A549 (cell line): ENCODE results near the gene DPP7. TPM values are rescaled to one million over a fixed set of nuclear protein-coding genes. Genes with fewer than 3 reads are reported as not detected.
A peak's percentile ranks its signal among the peaks of the same experiment; 100 is the strongest.

Source experiments
- ATAC-seq, 2 experiments: fragments of 200-7000 bp in 1 of 2; fragments of >200 bp in 1 of 2; cut with Nextera tagmentation in 1 of 2; cut with Tn5 transposase in 1 of 2; 3 replicates each; pipeline versions ENCODE4 v1.8.0 to v1.9.1; 2018 to 2020; ENCODE audit warnings: mild to moderate bottlenecking in 1 of 2, moderate library complexity in 1 of 2
- CTCF ChIA-PET: fragments of 300-600 bp; sonication (Branson Sonifier 250); formaldehyde crosslinking; extraction: SDS; loops from one replicate; lab custom pipeline; 2021; ENCODE audit warnings: antibody characterized with exemption, inconsistent platforms; lab: Yijun Ruan, JAX
- POLR2A ChIA-PET: fragments of 350-600 bp; formaldehyde crosslinking; extraction: SDS; loops from one replicate; lab custom pipeline; 2021; ENCODE audit warnings: antibody characterized with exemption, inconsistent platforms; lab: Yijun Ruan, JAX
- DNase-seq, 2 experiments: peaks; one replicate each; pipeline versions ENCODE4 v3.0.0 to v3.0.0-alpha.2; 2011 to 2016; ENCODE audit warnings: low read depth in 1 of 2, low spot score in 1 of 2
- FAIRE-seq: peaks from 2 replicates; lab custom pipeline; 2011; peaks lifted over from hg19 to GRCh38; lab: Jason Lieb, UNC
- H3K27ac ChIP-seq, 2 experiments: fragments of >200 bp; sonication (Bioruptor Twin); formaldehyde crosslinking; 3 replicates each; pipeline ENCODE4 v1.5.1; 2016 to 2017
- H3K4me1 ChIP-seq: fragments of >200 bp; sonication (Bioruptor Twin); formaldehyde crosslinking; 3 replicates; pipeline ENCODE4 v1.6.1; 2016
- H3K4me2 ChIP-seq: fragments of >200 bp; sonication (Bioruptor Twin); formaldehyde crosslinking; 3 replicates; pipeline ENCODE4 v1.6.1; 2016
- H3K4me3 ChIP-seq: fragments of >200 bp; sonication (Bioruptor Twin); formaldehyde crosslinking; 3 replicates; pipeline ENCODE4 v1.5.1; 2016
- H3K9me3 ChIP-seq: fragments of >200 bp; sonication (Bioruptor Twin); formaldehyde crosslinking; 3 replicates; pipeline ENCODE4 v1.6.1; 2016
- CBX2 ChIP-seq: fragments of 200-600 bp; sonication (generic); IDR thresholded peaks from 2 replicates; pipeline ENCODE4 v1.6.1; 2016; ENCODE audit warnings: low read depth, mild to moderate bottlenecking, borderline replicate concordance
- CHD2 ChIP-seq: fragments of 150-350 bp; IDR thresholded peaks from 2 replicates; pipeline ENCODE4 v1.6.1; 2014; ENCODE audit warnings: low read length; ENCODE audit not compliant: partially characterized antibody
- CHD4 ChIP-seq: fragments of 200-600 bp; sonication (generic); IDR thresholded peaks from 2 replicates; pipeline ENCODE4 v1.6.1; 2016; ENCODE audit warnings: antibody characterized with exemption, mild to moderate bottlenecking, borderline replicate concordance
- CTCF ChIP-seq: fragments of >200 bp; sonication (Bioruptor Twin); formaldehyde crosslinking; IDR thresholded peaks from 3 replicates; pipeline ENCODE4 v1.5.1; 2016
- E2F6 ChIP-seq: IDR thresholded peaks from 2 replicates; pipeline ENCODE4 v1.6.1; 2012; ENCODE audit warnings: low read depth, borderline replicate concordance
- EHMT2 ChIP-seq: fragments of 200-600 bp; sonication (generic); IDR thresholded peaks from 2 replicates; pipeline ENCODE4 v1.6.1; 2016; ENCODE audit warnings: antibody characterized with exemption, low read depth, mild to moderate bottlenecking, moderate library complexity
- FOSB ChIP-seq: fragments of 250-450 bp; sonication (Bioruptor Pico); IDR thresholded peaks from 2 replicates; pipeline ENCODE4 v1.5.0; 2020; ENCODE audit warnings: mild to moderate bottlenecking, moderate library complexity
- HES2 ChIP-seq: fragments of >200 bp; sonication (Bioruptor Twin); formaldehyde crosslinking; IDR thresholded peaks from 2 replicates; pipeline ENCODE4 v1.6.1; 2016
- HEYL ChIP-seq: fragments of 250-450 bp; sonication (Bioruptor Pico); IDR thresholded peaks from 2 replicates; pipeline ENCODE4 v1.8.0; 2021; ENCODE audit warnings: mild to moderate bottlenecking, moderate library complexity
- HMGXB4 ChIP-seq: fragments of 250-450 bp; sonication (Bioruptor Pico); IDR thresholded peaks from 2 replicates; pipeline ENCODE4 v1.5.0; 2021; ENCODE audit warnings: mild to moderate bottlenecking, moderate library complexity, borderline replicate concordance
- HOXA7 ChIP-seq: fragments of 250-450 bp; sonication (Bioruptor Pico); IDR thresholded peaks from 2 replicates; pipeline ENCODE4 v1.5.0; 2020; ENCODE audit warnings: mild to moderate bottlenecking, moderate library complexity
- HOXB13 ChIP-seq: fragments of 250-450 bp; sonication (Bioruptor Pico); IDR thresholded peaks from 2 replicates; pipeline ENCODE4 v1.5.0; 2020; ENCODE audit warnings: low read depth, mild to moderate bottlenecking, moderate library complexity
- HOXB5 ChIP-seq: fragments of 250-450 bp; sonication (Bioruptor Pico); IDR thresholded peaks from 2 replicates; pipeline ENCODE4 v1.5.0; 2020; ENCODE audit warnings: mild to moderate bottlenecking, moderate library complexity
- JUN ChIP-seq, 2 experiments: fragments of >200 bp; sonication (Bioruptor Twin); formaldehyde crosslinking; IDR thresholded peaks; 2 replicates in 1 of 2; 3 replicates in 1 of 2; pipeline ENCODE4 v1.6.1; 2016 to 2017
- KDM1A ChIP-seq: fragments of 200-600 bp; sonication (generic); IDR thresholded peaks from 2 replicates; pipeline ENCODE4 v1.6.1; 2016; ENCODE audit warnings: low read depth, mild to moderate bottlenecking
- KDM5A ChIP-seq: fragments of 200-600 bp; sonication (generic); IDR thresholded peaks from 2 replicates; pipeline ENCODE4 v1.6.1; 2016; ENCODE audit warnings: antibody characterized with exemption, mild to moderate bottlenecking
- MAX ChIP-seq: IDR thresholded peaks from 2 replicates; pipeline ENCODE4 v1.6.1; 2012
- NPAS2 ChIP-seq: fragments of 250-450 bp; sonication (Bioruptor Pico); IDR thresholded peaks from 2 replicates; pipeline ENCODE4 v1.8.0; 2022; ENCODE audit warnings: mild to moderate bottlenecking, moderate library complexity, borderline replicate concordance
- NR3C1 ChIP-seq: fragments of >200 bp; sonication (Bioruptor Twin); formaldehyde crosslinking; IDR thresholded peaks from 3 replicates; pipeline ENCODE4 v1.6.1; 2017
- POLR2A ChIP-seq: IDR thresholded peaks from 2 replicates; pipeline ENCODE4 v1.6.1; 2012; ENCODE audit warnings: mild to moderate bottlenecking, low read length
- POLR2AphosphoS2 ChIP-seq: conservative IDR thresholded peaks from 2 replicates; pipeline ENCODE4 v1.6.1; 2012; ENCODE audit warnings: low read length, improper control_type of control experiment, inconsistent platforms
- RAD21 ChIP-seq, 2 experiments: fragments of >200 bp in 1 of 2; sonication (Bioruptor Twin) in 1 of 2; formaldehyde crosslinking in 1 of 2; IDR thresholded peaks in 1 of 2; conservative IDR thresholded peaks in 1 of 2; 2 replicates in 1 of 2; 3 replicates in 1 of 2; pipeline ENCODE4 v1.6.1; 2012 to 2018; ENCODE audit warnings: inconsistent platforms in 1 of 2
- RNF2 ChIP-seq: fragments of 200-600 bp; sonication (generic); IDR thresholded peaks from 2 replicates; pipeline ENCODE4 v1.6.1; 2016; ENCODE audit warnings: low read depth, mild to moderate bottlenecking, antibody characterized with exemption, moderate library complexity, borderline replicate concordance
- SMC3 ChIP-seq: fragments of >200 bp; sonication (Bioruptor Twin); formaldehyde crosslinking; IDR thresholded peaks from 3 replicates; pipeline ENCODE4 v1.6.1; 2018; ENCODE audit warnings: inconsistent platforms
- TFCP2L1 ChIP-seq: fragments of 250-450 bp; sonication (Bioruptor Pico); IDR thresholded peaks from 2 replicates; pipeline ENCODE4 v1.5.0; 2021; ENCODE audit warnings: mild to moderate bottlenecking
- WGBS: methylation state at CpG from one replicate; pipeline ENCODE4 v1.1.6; 2017; ENCODE audit errors: missing lambda C conversion rate; 5-methylcytosine and 5-hydroxymethylcytosine counted together
- polyA plus RNA-seq, 4 experiments: library from polyadenylated mRNA; depleted of rRNA in 3 of 4; stranded (reverse); fragments of >200 nt; fragmentation: RNase III in 1 of 4; extraction: RNeasy Plus Mini Kit Qiagen cat#74134 plus additional on column Dnase treatment in 1 of 4; gene quantifications; 2 replicates in 3 of 4; 3 replicates in 1 of 4; pipeline ENCODE4 v1.2.3, GENCODE V29; 2011 to 2017

DPP7 gene
- polyA plus RNA-seq, 2 of the 4 experiments (the other 2 are of a cell fraction) = 27.6 to 71.8 TPM

GRCh38 chr9:137163805-137164204 lies 49.3 kb upstream of the DPP7 start (continued):
- no peak for TF ChIP-seq CTCF
- TF ChIP-seq FOSB = no peak
- no peak for TF ChIP-seq HEYL (CRISPR knock-in tag)
- no peak for TF ChIP-seq HOXB13 (CRISPR knock-in tag)
- TF ChIP-seq POLR2AphosphoS2 = no peak
- no peak for TF ChIP-seq EHMT2

- TF ChIP-seq RNF2 (no peak), MAX (no peak), POLR2A (peak; percentile 19; the same call in 1 of the 2 replicates), KDM1A (no peak), CHD2 (peak; percentile 46), HOXA7 (no peak), CBX2 (no peak)
- H3K4me3 ChIP-seq = peak overlapping the region; percentile 38
- no peaks in the 10 kb centered on the region for H3K9me3 ChIP-seq
- 61% methylated on average over 15 of the region's 26 CpGs for WGBS
- DNase-seq (peak in 1 of 2 experiments; percentile 78), FAIRE-seq (no peak), ATAC-seq (peak; percentile 20 to 49; a peak in 4 of 6 replicates)
- H3K27ac ChIP-seq = peak overlapping the region; percentile 54 to 85
- ChIA-PET POLR2A (interaction anchor here (0.6 to 2.1 kb wide), 7 partner anchors 13 to 78 kb away, joined by 3 to 9 read pairs (median 4); partner anchors contain the start of genes RNF224, TPRN and TUBB4B), CTCF (interaction anchor here (0.7 to 7.4 kb wide), 12 partner anchors 8 to 96 kb away, joined by 3 to 57 read pairs (median 4); partner anchors contain the start of genes LRRC26, RNF224, SSNA1 and TMEM210)
- H3K4me2 ChIP-seq = peak overlapping the region; percentile 76
- H3K4me1 ChIP-seq = peaks cover 35% of the 10 kb centered on the region
Measured at GRCh38 chr9:137163365-137163715, 48.8 kb upstream of the DPP7 start.

- ATAC-seq (peak; percentile 25 to 60; a peak in 5 of 6 replicates), FAIRE-seq (no peak), DNase-seq (peak in 1 of 2 experiments; percentile 76)
- 19% methylated on average over 31 of the region's 74 CpGs for WGBS
- Histone ChIP-seq H3K4me3 (peak overlapping the region; percentile 38), H3K9me3 (no peaks in the 10 kb centered on the region), H3K4me2 (peak overlapping the region; percentile 76), H3K4me1 (peaks cover 29% of the 10 kb centered on the region), H3K27ac (peak overlapping the region; percentile 54 to 85)
- CTCF ChIA-PET = interaction anchor here (0.7 to 7.4 kb wide), 14 partner anchors 8 to 96 kb away, joined by 3 to 57 read pairs (median 4); partner anchors contain the start of genes LRRC26, RNF224, SSNA1 and TMEM210
- POLR2A ChIA-PET = interaction anchor here (0.6 to 2.1 kb wide), 8 partner anchors 13 to 78 kb away, joined by 3 to 9 read pairs (median 4); partner anchors contain the start of genes RNF224, TPRN and TUBB4B
- TF ChIP-seq RAD21 (conservative IDR thresholded peaks at IDR 0.05 in 1 of 2, IDR thresholded peaks at IDR 0.05 in 1 of 2) = no peak
- TF ChIP-seq NR3C1 = no peak
- peak; percentile 14; the same call in 1 of the 3 replicates for TF ChIP-seq CTCF
- no peak for TF ChIP-seq JUN (IDR thresholded peaks at IDR 0.05)
- TF ChIP-seq CHD4 = no peak
- no peak for TF ChIP-seq POLR2A
- no peak for TF ChIP-seq NPAS2 (CRISPR knock-in tag)
- TF ChIP-seq HMGXB4 (CRISPR knock-in tag) = no peak
- 0 out of 3 replicates have a peak, but pooled peaks have one; percentile 17 for TF ChIP-seq SMC3
- TF ChIP-seq EHMT2 = no peak
- TF ChIP-seq HOXB5 (CRISPR knock-in tag) = no peak
- TF ChIP-seq KDM5A = no peak
- no peak for TF ChIP-seq RNF2
- no peak for TF ChIP-seq TFCP2L1
- peak; percentile 78 for TF ChIP-seq E2F6
- TF ChIP-seq HES2 = no peak
- peak; percentile 50; the same call in 1 of the 2 replicates for TF ChIP-seq MAX
Measured at GRCh38 chr9:137162505-137163364, 48.2 kb upstream of the DPP7 start.
